Measurements from ENCODE around the gene GPC6.
"Not testable (repeated sequence)": the region's sequence is repeated elsewhere in the genome, so short reads cannot be mapped to it uniquely, and the experiment has no call there.

GPC6 gene

DNA sequence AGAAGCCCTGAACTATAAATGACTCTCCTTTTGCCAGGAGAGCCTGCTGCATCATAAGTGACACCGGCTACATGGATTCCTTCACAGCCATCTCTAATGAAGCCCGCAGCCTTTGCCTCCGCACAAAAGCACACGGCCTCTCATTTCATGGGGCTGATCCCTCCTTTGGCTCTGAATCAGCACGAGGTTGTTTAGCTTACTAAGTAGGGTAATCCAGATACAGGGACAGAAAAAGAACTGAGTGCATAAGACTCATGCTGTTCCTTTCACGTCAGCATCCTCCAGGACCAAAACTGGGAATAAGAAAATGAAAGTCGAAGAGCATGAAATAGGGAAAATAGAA, 1116.6 kb downstream of the GPC6 start:
- no peak overlapping the region for H3K4me3 ChIP-seq (ENCODE audit: low read length, poor library complexity, severe bottlenecking)
- no peaks in the 10 kb centered on the region for H3K36me3 ChIP-seq (ENCODE audit: insufficient read depth, low read length)
- no peaks in the 10 kb centered on the region for H3F3A ChIP-seq (ENCODE audit: low read depth)
- H3K4me2 ChIP-seq (ENCODE audit: low read depth, low read length, poor library complexity, severe bottlenecking) = no peak overlapping the region
- H4K20me1 ChIP-seq (ENCODE audit: insufficient read depth, low read length, poor library complexity, severe bottlenecking) = no peaks in the 10 kb centered on the region
- no peaks in the 10 kb centered on the region for H3K9me3 ChIP-seq (ENCODE audit: insufficient read depth, low read depth, low read length)
- no peak overlapping the region for H3K9ac ChIP-seq (ENCODE audit: low read depth, low read length, poor library complexity, severe bottlenecking)
- H3K9me2 ChIP-seq (replicated peaks; ENCODE audit: low read depth, low read length) = no peaks in the 10 kb centered on the region
- H2AFZ ChIP-seq (ENCODE audit: low read length) = no peak overlapping the region
- TF ChIP-seq EZH2phosphoT487 (IDR thresholded peaks at IDR 0.05; ENCODE audit: borderline replicate concordance) = no peak
- TF ChIP-seq, protein P1, sequence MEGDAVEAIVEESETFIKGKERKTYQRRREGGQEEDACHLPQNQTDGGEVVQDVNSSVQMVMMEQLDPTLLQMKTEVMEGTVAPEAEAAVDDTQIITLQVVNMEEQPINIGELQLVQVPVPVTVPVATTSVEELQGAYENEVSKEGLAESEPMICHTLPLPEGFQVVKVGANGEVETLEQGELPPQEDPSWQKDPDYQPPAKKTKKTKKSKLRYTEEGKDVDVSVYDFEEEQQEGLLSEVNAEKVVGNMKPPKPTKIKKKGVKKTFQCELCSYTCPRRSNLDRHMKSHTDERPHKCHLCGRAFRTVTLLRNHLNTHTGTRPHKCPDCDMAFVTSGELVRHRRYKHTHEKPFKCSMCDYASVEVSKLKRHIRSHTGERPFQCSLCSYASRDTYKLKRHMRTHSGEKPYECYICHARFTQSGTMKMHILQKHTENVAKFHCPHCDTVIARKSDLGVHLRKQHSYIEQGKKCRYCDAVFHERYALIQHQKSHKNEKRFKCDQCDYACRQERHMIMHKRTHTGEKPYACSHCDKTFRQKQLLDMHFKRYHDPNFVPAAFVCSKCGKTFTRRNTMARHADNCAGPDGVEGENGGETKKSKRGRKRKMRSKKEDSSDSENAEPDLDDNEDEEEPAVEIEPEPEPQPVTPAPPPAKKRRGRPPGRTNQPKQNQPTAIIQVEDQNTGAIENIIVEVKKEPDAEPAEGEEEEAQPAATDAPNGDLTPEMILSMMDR (conservative IDR thresholded peaks at IDR 0.05; ENCODE audit: low read length) = no peak
- H3K27me3 ChIP-seq (ENCODE audit: insufficient read depth, low read length, poor library complexity, severe bottlenecking) = peaks cover under 1% of the 10 kb centered on the region
- no peaks in the 10 kb centered on the region for H3K4me1 ChIP-seq (ENCODE audit: insufficient read depth, low read length, poor library complexity, severe bottlenecking)
- no peaks in the 10 kb centered on the region for H3K79me2 ChIP-seq (ENCODE audit: insufficient read depth, low read length)

DNA sequence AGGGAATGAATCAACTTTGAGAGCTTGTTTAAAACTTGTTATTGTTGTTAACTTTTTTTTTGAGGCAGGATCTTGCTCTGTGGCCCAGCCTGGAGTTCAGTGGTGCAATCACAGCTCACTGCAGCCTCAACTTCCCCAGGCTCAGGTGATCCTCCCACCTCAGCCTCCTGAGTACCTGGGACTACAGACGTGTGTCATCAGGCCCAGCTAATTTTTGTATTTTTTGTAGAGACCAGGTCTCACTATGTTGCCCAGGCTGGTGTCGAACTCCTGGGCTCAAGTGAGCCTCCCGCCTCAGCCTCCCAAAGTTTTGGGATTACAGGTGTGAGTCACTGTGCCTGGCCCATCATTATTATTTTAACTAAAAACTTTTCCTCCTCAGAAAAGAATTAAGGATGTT, 1117.1 kb downstream of the GPC6 start:
- not testable (repeated sequence) for H3K36me3 ChIP-seq (ENCODE audit: insufficient read depth, low read length); H3K27me3 ChIP-seq (ENCODE audit: insufficient read depth, low read length, poor library complexity, severe bottlenecking); H3K9me3 ChIP-seq (ENCODE audit: insufficient read depth, low read depth, low read length); H3K4me1 ChIP-seq (ENCODE audit: insufficient read depth, low read length, poor library complexity, severe bottlenecking); H4K20me1 ChIP-seq (ENCODE audit: insufficient read depth, low read length, poor library complexity, severe bottlenecking); H3F3A ChIP-seq (ENCODE audit: low read depth); H3K4me2 ChIP-seq (ENCODE audit: low read depth, low read length, poor library complexity, severe bottlenecking); H3K9ac ChIP-seq (ENCODE audit: low read depth, low read length, poor library complexity, severe bottlenecking); H3K79me2 ChIP-seq (ENCODE audit: insufficient read depth, low read length); H2AFZ ChIP-seq (ENCODE audit: low read length); H3K4me3 ChIP-seq (ENCODE audit: low read length, poor library complexity, severe bottlenecking); H3K9me2 ChIP-seq (replicated peaks; ENCODE audit: low read depth, low read length)

DNA sequence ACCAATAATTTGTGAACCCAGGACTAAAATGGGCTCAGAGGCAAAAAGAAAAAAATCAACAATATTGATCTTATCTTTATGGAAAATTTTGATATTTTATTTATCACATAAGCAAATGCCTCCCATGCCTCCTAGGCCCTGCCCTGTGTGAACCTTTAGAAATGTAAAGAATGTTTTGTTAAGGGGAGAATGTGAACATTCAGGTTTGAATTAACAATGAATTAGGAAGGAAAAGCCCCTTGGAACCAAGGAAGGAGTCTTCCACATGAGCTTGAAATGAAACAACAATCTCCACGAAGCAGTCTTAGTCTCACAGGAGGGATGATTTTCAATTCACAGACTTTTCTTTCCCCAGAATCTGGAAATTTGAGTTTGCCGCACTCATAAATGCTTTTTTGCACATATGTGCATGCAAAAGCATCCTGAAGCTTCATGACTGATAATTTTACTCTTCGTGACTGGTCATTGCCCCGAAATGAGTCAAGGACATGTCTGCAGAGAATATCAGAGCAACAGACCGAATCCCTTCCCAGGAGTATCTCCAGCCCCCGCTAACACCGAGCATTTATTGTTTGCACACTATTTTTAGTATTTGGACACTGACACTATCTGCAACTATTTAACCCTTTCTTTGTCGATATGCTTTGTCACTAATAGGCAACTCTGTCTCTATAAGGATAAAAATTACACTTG, 1117.7 kb downstream of the GPC6 start:
- H3K27me3 ChIP-seq (ENCODE audit: insufficient read depth, low read length, poor library complexity, severe bottlenecking) = peaks cover 6% of the 10 kb centered on the region
- no peaks in the 10 kb centered on the region for H3F3A ChIP-seq (ENCODE audit: low read depth)
- H3K9me2 ChIP-seq (replicated peaks; ENCODE audit: low read depth, low read length) = no peaks in the 10 kb centered on the region
- H3K4me1 ChIP-seq (ENCODE audit: insufficient read depth, low read length, poor library complexity, severe bottlenecking) = no peaks in the 10 kb centered on the region
- TF ChIP-seq, protein P1 (conservative IDR thresholded peaks at IDR 0.05; ENCODE audit: low read length) = no peak
- TF ChIP-seq EZH2phosphoT487 (IDR thresholded peaks at IDR 0.05; ENCODE audit: borderline replicate concordance) = no peak
- no peak overlapping the region for H3K9ac ChIP-seq (ENCODE audit: low read depth, low read length, poor library complexity, severe bottlenecking)
- H3K4me3 ChIP-seq (ENCODE audit: low read length, poor library complexity, severe bottlenecking) = no peak overlapping the region
- H2AFZ ChIP-seq (ENCODE audit: low read length) = no peak overlapping the region
- H3K79me2 ChIP-seq (ENCODE audit: insufficient read depth, low read length) = no peaks in the 10 kb centered on the region
- no peaks in the 10 kb centered on the region for H3K36me3 ChIP-seq (ENCODE audit: insufficient read depth, low read length)
- no peaks in the 10 kb centered on the region for H4K20me1 ChIP-seq (ENCODE audit: insufficient read depth, low read length, poor library complexity, severe bottlenecking)
- no peak overlapping the region for H3K4me2 ChIP-seq (ENCODE audit: low read depth, low read length, poor library complexity, severe bottlenecking)
- H3K9me3 ChIP-seq (ENCODE audit: insufficient read depth, low read depth, low read length) = no peaks in the 10 kb centered on the region
